GM18511 (cell line): ENCODE data around the gene PNPLA3.

ENCODE experiments used
- ATAC-seq: cut with Tn5 transposase; IDR thresholded peaks from one replicate; pipeline ENCODE4 v1.9.1; 2021; ENCODE audit warnings: mild to moderate bottlenecking, moderate library complexity; ENCODE audit not compliant: unreplicated experiment

The PNPLA3 gene

GRCh38 chr22:43923631-43924464 lies at the start of gene PNPLA3:
Gene PNPLA3 (plus strand): TSS chr22:43923805. CDS start chr22:43923912, 107 bp downstream.
- ATAC-seq: no peak

- no peak for ATAC-seq
Observed at GRCh38 chr22:43876866-43877509, 46.6 kb upstream of the PNPLA3 start.

GRCh38 chr22:43878079-43878795 lies 45.4 kb upstream of the PNPLA3 start:
- ATAC-seq: no peak

GRCh38 chr22:43878831-43879550 lies 44.6 kb upstream of the PNPLA3 start:
- no peak for ATAC-seq

GRCh38 chr22:43879901-43880540 lies 43.6 kb upstream of the PNPLA3 start:
- no peak for ATAC-seq

GRCh38 chr22:43880541-43880991 lies 43.0 kb upstream of the PNPLA3 start:
- no peak for ATAC-seq

GRCh38 chr22:43881091-43882061 lies 42.2 kb upstream of the PNPLA3 start:
- ATAC-seq: no peak

GRCh38 chr22:43882122-43882767 lies 41.4 kb upstream of the PNPLA3 start:
- no peak for ATAC-seq

GRCh38 chr22:43883012-43883661 lies 40.5 kb upstream of the PNPLA3 start:
- ATAC-seq: no peak

- ATAC-seq: no peak
Observed at GRCh38 chr22:43883719-43884415, 39.7 kb upstream of the PNPLA3 start.

- no peak for ATAC-seq
Observed at GRCh38 chr22:43884600-43885318, 38.8 kb upstream of the PNPLA3 start.

GRCh38 chr22:43885319-43885671 lies 38.3 kb upstream of the PNPLA3 start:
- ATAC-seq: no peak

- no peak for ATAC-seq
Observed at GRCh38 chr22:43885786-43886185, 37.8 kb upstream of the PNPLA3 start.

GRCh38 chr22:43886231-43886630 lies 37.4 kb upstream of the PNPLA3 start:
- ATAC-seq: no peak

- no peak for ATAC-seq
Observed at GRCh38 chr22:43887391-43887790, 36.2 kb upstream of the PNPLA3 start.

GRCh38 chr22:43888740-43889139 lies 34.9 kb upstream of the PNPLA3 start:
- ATAC-seq: no peak

- no peak for ATAC-seq
Observed at GRCh38 chr22:43889201-43889859, 34.3 kb upstream of the PNPLA3 start.
